ENCODE results near the gene IL17RA.

- TF ChIP-seq CTCF (IDR thresholded peaks at IDR 0.05; ENCODE audit: low read length) (no peak), EZH2 (IDR thresholded peaks at IDR 0.05; ENCODE audit: borderline replicate concordance, low read length) (no peak)
Observed at GRCh38 chr22:17097701-17098100, 12.9 kb downstream of the IL17RA start.

Measured in OCI-LY1 (cell line).